Measurements from ENCODE around the gene MSRB3.

MSRB3 gene

DNA sequence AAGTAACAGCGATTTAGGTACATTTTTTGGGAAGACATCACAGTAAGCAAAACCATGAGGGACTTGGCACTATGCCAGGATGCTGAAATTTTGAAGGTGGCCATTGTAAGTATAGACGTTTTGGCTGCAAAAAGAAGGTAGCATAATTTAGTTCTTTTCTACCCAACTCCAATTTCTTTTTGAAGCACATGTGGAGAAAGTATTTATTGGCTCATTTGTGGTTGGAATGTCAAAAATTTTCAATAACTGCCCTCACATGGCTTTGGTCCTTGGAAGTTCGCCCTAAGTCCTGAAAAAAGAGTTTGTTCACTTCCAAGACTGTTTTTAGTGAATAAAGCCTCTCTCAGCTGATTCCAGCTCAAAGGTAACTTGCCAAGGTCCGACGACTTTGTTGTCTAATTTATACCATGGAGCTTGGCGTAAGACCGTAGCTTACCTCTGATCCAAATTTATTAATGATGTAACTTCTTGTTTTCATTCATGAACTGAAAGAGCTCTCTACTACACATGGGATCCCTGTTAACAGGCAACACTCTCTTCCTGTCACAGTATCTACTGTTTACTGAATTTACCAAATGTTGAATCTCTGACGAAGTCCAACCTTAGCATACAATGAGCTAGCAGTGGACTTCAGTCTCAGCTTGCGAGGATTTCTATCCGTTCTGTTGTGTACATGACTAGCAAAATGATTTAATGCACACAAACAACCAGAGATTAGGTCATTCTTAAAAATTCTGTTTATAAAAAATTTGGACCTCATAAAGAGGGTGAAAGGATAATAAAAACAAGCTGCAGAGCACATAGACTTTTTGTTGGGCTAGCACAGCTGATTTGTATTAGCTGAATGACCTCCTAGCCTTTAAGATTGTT, 49.0 kb downstream of the MSRB3 start:
- FAIRE-seq: peak; percentile 99

- FAIRE-seq: peak; percentile 23
These were observed 51.2 kb downstream of the MSRB3 start for GRCh38 chr12:65329721-65330120.

DNA sequence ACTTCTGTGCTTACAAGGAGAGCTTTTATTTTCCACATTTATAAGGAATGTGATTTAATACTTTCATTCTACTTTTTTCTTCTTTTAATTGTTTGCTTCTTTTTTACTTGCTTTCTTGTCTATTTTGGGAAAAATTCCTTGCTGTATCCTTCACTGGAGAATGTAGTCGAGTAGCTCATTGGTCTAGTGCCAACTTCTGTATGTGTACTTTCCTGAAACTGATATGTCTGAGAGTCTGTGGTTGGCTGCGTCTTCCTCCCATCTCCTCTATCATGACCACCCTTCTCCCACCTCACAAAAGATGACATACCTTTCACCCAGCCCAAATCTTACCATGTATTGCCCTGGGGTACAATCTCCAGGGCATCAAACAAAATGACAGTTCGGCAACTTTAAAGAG, 51.8 kb downstream of the MSRB3 start:
- no peak for FAIRE-seq

DNA sequence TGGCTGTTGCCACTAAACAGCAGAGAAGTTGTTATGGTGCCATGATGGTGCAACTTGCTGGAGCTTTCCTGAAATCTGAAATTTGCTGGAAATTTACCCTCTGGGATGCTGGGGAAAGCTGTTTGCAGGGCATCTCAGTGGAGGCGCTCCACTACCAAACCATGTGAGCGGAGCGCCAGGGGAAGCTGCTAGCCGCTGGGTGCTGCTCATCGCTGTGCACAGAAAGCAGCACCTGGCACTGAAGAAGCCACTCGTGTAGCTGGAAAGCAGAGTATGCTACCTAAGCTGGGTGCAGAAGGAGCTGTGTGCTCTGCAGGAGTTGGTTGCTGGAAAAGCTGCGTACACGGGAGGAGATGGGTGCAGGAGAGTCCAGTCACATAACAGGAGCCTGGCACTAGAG, 53.0 kb downstream of the MSRB3 start:
- no peak for FAIRE-seq

DNA sequence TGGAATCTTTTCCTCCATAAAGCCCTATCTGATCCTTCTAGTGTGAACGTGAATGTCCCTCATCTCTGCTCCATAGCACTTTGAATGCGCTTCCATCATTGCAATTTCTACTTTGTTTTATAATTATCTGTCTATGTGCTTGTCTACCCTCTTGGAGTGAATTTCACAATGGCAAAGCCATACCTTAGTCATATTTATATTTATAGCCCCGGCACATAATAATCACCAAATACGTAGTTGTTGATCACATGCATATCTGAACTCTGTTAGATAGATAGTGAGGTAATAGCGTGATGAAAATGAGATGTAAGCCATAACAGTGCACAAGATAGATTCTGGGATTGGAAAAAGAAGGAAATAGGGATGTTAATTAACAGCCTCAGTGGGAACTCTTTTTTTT, 55.2 kb downstream of the MSRB3 start:
- FAIRE-seq: no peak

GRCh38 chr12:65334521-65334920, 56.0 kb downstream of the MSRB3 start:
- no peak for FAIRE-seq

DNA sequence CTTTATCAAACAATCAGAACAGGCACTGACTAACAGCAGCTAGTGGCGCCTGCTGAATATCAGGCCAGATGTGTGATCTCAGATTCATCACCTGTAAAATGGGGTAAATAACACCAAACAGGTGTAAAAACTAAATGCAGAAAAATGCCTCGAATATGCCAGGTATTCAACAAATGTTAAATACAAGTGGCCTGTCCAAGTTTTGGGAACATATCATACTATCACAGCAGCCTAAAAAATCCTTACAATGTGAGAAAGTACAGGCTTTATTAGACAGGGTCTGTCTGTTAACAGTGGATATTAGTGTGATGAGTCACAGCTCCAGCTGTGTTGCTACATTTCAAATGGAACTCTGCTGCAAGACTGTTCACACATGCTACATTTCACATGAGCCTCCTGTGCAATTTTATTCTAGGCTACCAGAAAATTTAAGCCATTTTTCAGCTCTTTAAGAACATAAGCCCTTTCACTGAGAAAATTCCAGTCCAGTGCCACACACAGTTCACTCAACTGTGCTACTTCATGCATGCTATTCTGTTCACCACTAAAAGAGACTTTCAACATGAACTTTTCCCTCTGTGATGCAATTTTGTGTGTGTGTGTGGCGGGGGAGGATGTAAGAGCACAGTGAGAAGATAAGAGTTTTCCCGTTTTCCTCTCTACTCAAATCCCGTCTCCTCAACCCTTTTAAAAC, 56.7 kb downstream of the MSRB3 start:
- FAIRE-seq: peak; percentile 43

DNA sequence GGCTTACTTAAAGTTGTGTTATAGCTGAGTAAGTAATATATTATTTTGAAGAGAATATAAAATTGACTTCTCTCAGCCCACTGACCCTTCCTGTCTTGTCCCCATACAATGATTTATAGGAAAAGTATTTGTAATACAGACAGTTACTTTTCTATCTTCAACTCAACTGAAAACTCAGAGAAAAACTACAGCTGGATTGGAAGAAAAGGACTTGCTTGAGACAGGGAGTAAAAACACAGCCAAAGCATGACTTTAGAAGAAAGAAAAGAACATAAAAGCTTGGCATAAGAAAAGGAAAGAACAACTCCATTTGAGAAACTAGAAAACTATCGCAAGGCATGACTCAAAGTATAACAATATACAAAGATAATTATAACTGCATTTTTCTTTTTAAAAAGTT, 57.5 kb downstream of the MSRB3 start:
- FAIRE-seq: no peak

- FAIRE-seq: no peak
These were observed 60.7 kb downstream of the MSRB3 start for GRCh38 chr12:65339161-65339560.

DNA sequence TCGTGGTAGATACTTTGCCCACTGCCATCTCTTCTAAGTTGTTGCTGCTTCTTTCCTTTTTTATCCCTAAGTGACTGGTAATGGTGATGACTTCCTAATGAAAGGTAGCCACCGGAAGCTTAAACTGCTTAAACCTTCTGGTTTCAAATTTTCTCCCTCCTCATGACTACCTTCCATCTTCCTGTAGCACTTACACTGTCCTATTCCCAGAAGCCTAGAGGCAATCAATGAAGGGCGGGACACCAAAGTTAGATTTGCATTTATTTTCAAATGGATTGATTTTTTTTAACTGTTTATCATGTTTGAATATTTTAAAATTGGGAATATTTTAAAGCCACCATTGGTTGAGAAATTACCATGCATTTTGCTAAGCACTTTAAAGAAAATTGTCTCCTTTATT, 64.7 kb downstream of the MSRB3 start:
- FAIRE-seq: no peak

DNA sequence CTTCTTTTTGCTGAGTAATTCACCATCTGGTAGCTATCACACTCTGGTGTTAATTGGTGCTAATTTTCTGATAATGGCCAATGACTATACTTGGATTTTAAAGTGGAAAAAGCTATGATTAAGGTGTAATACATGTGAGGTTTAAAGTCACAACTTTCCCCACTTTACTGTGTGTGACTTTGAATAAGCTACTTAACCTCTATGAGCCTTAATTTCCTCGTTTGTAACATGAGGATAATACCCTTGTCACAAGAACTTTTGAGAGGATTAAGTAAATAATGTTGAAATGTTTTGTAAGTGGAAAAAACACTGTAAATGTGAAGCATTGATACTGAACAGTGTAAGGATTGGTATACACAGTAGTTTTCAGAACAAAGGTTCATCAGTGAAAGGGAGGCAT, 65.3 kb downstream of the MSRB3 start:
- no peak for FAIRE-seq

DNA sequence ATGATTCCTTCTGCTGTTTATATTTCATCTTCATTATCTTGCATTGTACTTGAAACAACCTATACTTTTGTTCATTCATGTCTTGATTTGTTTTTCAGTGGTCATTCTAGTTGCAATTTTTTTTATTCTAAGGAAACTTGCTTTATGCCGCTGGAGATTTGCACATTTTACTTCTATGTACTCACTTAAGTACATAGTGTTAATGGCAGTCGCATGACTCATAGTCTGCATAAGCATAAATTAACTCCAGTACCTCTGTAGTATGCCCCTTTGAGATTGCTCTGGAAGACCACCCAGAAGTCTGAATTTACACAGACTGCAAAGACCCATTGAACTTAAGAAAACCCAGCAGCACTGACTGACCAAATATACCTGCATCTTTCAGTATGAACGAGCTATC, 77.0 kb downstream of the MSRB3 start:
- FAIRE-seq: no peak

DNA sequence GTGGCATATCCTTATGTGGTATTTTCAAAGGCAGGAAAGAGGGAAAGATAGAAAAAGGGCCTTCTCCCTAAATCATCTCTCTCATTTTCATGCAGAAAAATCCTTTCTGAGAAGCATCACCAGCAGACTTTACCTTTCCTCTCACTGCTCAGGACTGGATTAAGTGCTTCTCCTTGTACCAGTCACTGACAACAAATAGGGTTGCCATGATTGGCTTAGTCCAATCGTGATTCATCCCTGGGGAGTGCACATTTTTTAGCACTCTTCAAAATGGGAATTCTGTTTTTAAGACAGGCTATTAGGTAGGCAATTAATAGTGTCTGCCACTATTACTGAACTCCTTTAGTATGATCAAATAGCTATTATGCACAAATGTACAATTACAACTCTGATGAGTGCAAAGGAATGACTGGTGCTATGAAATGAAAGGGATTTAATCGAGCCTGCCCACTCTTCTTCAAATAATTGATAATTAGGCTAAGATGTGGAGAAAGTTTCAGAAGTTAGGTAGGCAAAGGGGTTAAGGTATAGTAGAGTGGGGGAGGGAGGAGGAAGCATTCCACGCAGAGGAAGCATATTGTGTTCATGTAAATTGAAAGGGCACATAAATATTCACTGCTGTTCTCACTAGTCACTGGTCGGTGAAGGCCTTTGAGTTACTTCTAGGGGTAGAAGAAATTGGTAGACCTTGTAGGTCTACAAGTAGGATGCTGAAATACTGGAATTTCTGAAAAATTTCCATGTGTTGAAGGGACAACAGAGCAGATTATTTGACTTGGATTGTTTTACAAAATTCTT, 84.0 kb downstream of the MSRB3 start:
- FAIRE-seq: no peak

GRCh38 chr12:65364046-65364445, 85.6 kb downstream of the MSRB3 start:
- FAIRE-seq: no peak

DNA sequence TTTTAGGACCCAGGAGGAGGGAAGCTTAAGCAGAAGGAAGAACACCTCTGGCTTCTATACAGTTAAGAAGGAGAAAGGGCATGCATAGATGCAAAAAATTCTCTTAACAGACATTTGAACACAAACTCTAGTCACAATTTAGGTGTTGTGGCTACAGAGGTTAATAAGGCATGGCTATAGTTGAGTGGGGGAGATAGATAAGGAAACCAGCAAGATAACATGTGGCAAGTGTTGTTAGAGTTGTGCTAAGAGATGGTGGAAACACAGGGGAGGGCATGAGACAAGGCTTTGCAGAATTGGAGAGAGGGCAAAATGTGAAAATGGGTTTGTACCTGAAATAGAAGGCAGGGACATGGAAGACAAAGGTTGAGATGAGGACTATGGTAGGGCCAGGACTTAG, 88.9 kb downstream of the MSRB3 start:
- no peak for FAIRE-seq

DNA sequence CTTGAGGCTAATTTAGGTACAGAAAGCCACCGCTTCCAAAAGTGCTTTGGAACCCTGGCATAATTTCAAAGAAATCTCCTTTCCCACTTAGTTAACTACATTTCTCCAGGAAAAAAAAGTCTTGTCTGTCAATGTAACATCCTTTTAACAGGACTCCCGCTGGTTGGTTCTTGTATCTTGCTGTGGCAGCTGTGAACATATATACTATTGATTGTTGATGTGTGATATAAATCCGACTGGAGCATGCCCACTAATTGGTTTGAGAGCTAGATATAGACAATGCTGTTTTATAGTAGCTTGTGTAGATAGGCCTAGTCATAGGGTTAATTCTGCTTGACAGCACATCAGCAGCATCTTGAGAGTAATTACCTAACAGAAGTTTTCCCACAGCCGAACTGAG, 89.6 kb downstream of the MSRB3 start:
- FAIRE-seq: no peak

- FAIRE-seq: no peak
These were observed 94.1 kb downstream of the MSRB3 start for GRCh38 chr12:65372574-65372973.

DNA sequence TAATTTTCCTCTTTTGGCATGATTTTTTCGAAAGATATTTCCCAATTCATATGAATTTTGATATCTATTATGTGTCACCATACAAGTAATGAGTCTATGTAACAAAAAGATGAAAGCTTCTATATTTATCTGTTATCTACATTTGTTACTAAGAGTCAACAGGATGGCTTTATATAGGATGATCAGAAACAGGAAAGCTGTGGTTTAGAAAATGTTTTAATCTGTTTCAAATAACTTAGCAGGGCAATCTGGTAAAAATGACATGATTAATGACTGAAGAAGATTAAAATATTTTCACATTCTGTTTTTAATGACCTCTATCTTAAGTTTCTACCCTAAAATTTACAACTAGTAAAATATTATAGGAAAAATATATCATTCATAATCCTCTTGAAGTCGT, 105.8 kb downstream of the MSRB3 start:
- FAIRE-seq: no peak

DNA sequence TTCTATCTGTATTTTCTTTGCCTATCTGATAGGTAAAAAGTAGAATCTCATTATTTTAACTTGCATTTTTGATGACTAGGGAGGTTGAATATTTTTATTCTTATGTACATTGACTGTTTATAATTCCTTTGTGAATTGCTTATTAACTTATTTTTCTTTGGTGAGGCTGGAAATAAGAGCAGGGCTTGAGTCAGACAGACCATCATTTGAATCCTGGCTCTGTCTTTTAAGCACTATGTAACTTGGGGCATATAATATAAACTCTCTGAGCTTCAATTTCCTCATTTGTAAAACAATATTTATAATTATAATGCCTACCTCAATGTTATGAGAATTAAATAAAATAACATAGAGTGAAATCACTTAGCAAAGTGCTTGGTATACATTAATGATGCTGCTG, 108.9 kb downstream of the MSRB3 start:
- no peak for FAIRE-seq

GRCh38 chr12:65389436-65389835, 111.0 kb downstream of the MSRB3 start:
- no peak for FAIRE-seq

- no peak for FAIRE-seq
These were observed 113.2 kb downstream of the MSRB3 start for GRCh38 chr12:65391711-65392110.

- no peak for FAIRE-seq
These were observed 114.0 kb downstream of the MSRB3 start for GRCh38 chr12:65392491-65392890.

GRCh38 chr12:65403188-65403587, 124.7 kb downstream of the MSRB3 start:
- FAIRE-seq: no peak
